GM19023 (cell line): ENCODE results near the gene MYO18B.

ENCODE experiments used
- ATAC-seq: cut with Tn5 transposase; IDR thresholded peaks from one replicate; pipeline ENCODE4 v1.9.1; 2021; ENCODE audit warnings: mild to moderate bottlenecking, moderate library complexity; ENCODE audit not compliant: unreplicated experiment

Gene MYO18B

DNA sequence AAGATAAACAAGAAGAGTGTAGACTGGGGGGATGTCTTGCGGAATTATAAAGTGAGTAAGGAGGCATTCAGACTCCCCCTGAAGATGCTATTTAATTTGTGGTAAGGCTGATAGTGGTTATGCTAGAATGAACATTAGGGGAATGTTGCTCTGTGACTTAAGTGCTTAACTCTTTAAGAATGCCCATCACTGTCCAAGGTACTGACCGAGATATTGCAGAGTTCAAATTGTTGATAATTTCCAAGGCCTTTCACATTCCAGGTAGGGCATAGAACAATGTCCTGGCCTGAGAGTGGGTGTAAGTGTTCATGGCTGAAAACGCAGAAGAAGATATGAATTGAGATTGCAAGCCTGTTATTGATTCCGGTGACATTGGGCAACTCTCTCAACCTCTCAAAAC lies 337.0 kb downstream of the MYO18B start:
- no peak for ATAC-seq
